Lower leg skin (tissue), 3 donors: ENCODE measurements around the gene DRGX.

Experiments used
- POLR2A ChIP-seq, 2 donors: fragments of 450-650 bp; IDR thresholded peaks; one replicate each; pipeline ENCODE4 v1.6.1; 2016 to 2017; ENCODE audit warnings: antibody characterized with exemption in 2 of 2, mild to moderate bottlenecking in 1 of 2, moderate library complexity in 1 of 2
- TF ChIP-seq, protein P1 (sequence below), 3 donors: fragments of 450-650 bp; IDR thresholded peaks; one replicate each; pipeline ENCODE4 v1.5.1; 2016; ENCODE audit warnings: antibody characterized with exemption in 3 of 3, mild to moderate bottlenecking in 3 of 3, moderate library complexity in 2 of 3

DNA sequence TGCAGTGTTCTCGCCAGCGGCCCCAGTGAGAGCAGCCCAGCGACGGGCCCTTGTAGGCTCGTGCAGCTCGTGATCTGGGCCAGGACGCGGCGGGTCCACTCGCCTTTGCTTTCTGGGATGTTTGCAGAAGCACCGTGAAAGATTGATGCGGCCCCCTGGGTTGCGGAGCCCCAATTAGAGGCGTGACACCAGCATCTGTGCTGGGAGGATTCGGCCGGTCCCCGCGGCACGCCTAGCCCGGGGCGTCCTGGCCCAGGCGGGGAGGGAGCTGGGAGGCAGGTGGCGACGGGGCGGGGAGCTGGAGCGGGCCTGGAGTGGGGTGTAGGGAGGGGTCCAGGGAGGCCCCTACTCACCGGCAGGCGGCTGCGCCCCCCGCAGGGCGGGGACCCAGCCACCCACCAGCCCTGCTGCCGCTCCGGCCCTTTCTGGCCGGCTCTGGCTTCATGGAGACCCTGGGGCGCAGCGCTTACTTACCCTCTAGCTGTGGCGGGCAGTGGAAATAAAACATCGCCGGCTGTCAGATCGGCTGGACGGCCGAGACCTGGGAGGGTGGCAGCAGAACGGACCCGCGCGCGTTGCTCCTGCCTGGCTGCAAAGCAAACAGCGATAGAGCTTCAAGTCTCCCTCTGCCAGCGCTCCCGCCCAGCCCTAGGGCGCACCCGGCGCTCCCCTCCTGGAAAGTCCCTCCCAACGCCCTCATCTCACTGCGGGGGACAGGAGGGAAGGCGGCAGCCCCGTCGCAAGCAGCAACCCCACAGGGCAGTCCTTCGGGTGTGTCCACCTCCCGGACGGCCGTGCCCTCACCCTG is 752 bp downstream of the DRGX start:
- TF ChIP-seq, protein P1, sequence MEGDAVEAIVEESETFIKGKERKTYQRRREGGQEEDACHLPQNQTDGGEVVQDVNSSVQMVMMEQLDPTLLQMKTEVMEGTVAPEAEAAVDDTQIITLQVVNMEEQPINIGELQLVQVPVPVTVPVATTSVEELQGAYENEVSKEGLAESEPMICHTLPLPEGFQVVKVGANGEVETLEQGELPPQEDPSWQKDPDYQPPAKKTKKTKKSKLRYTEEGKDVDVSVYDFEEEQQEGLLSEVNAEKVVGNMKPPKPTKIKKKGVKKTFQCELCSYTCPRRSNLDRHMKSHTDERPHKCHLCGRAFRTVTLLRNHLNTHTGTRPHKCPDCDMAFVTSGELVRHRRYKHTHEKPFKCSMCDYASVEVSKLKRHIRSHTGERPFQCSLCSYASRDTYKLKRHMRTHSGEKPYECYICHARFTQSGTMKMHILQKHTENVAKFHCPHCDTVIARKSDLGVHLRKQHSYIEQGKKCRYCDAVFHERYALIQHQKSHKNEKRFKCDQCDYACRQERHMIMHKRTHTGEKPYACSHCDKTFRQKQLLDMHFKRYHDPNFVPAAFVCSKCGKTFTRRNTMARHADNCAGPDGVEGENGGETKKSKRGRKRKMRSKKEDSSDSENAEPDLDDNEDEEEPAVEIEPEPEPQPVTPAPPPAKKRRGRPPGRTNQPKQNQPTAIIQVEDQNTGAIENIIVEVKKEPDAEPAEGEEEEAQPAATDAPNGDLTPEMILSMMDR (IDR thresholded peaks at IDR 0.05) = no peak
- no peak for TF ChIP-seq POLR2A (IDR thresholded peaks at IDR 0.05)
